ENCODE measurements around the gene CHI3L2.
A peak's percentile ranks its signal among the peaks of the same experiment; 100 is the strongest.

Gene CHI3L2

DNA sequence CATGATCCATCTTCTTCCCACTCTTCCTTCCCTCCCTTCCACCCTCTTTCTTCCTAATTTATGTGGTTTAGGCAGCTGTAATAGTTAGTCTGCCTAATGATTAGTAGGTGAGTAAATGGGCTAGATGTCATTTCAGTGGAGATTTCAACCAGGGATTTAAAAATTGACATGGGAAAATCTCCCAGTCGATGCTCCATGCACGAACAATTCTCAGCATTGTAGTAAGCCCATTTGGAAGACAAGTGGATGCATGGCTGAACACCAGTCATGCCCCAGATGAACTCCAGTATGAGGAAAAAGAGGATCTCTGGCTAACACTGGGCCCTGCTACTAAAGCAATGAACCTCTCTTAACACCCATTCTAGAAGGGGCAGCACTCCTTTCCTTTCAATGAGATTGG, 25.3 kb downstream of the CHI3L2 start:
- ATAC-seq (replicated peaks; ENCODE audit: extremely low read depth, poor library complexity, severe bottlenecking), result no peak
- Mint-ChIP-seq H3K9me3 (no peaks in the 10 kb centered on the region), H3K4me3 (no peak overlapping the region), H3K27ac (ENCODE audit: low read depth) (no peak overlapping the region), H3K27me3 (peaks cover 12% of the 10 kb centered on the region), H3K4me1 (peaks cover 11% of the 10 kb centered on the region), H3K36me3 (ENCODE audit: insufficient read depth) (peaks cover 2% of the 10 kb centered on the region)
- DNase-seq (ENCODE audit: low spot score in 2 of 2), result no peak

GRCh38 chr1:111253876-111254275, 26.4 kb downstream of the CHI3L2 start:
- Mint-ChIP-seq H3K27me3 (peaks cover 12% of the 10 kb centered on the region), H3K4me1 (peaks cover 11% of the 10 kb centered on the region), H3K36me3 (ENCODE audit: insufficient read depth) (peaks cover 2% of the 10 kb centered on the region), H3K4me3 (no peak overlapping the region), H3K27ac (ENCODE audit: low read depth) (no peak overlapping the region), H3K9me3 (no peaks in the 10 kb centered on the region)
- ATAC-seq (replicated peaks; ENCODE audit: extremely low read depth, poor library complexity, severe bottlenecking) (no peak), DNase-seq (ENCODE audit: low spot score in 2 of 2) (no peak)

DNA sequence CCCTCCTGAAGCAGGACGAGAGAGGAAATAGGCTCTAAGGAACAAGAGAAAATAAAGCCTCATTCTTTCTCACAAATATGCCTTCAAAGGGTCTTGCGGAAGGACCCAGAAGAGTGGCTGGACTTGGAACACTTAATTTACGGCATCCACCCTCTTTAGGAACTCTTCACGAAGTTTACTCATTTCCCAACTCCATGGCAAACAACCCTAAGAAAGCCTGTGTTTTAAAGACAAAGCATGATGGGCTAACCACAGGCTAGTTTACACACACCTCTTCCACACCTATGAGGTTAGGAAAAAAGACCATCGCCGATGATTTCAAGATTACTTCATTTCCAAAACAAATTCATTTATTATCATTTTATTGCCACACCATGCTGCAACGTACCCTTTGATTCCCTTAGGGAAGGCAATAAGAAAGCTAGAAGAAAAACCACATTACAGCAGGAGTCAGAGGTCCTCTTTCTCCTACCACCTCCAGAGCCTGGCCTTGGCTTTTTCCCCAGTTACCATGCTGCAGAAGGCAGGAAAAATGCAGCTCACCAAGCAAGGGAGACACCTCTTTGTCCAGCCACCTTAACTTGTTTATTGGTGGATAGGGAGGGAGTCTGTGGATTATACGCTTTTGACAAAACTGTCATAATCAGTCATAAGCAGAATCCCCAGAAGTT, 29.6 kb downstream of the CHI3L2 start:
- DNase-seq (ENCODE audit: low spot score in 2 of 2) (no peak), ATAC-seq (replicated peaks; ENCODE audit: extremely low read depth, poor library complexity, severe bottlenecking) (no peak)
- Mint-ChIP-seq H3K36me3 (ENCODE audit: insufficient read depth) (no peaks in the 10 kb centered on the region), H3K27ac (ENCODE audit: low read depth) (no peak overlapping the region), H3K27me3 (peaks cover 12% of the 10 kb centered on the region), H3K9me3 (no peaks in the 10 kb centered on the region), H3K4me3 (no peak overlapping the region), H3K4me1 (peaks cover under 1% of the 10 kb centered on the region)

DNA sequence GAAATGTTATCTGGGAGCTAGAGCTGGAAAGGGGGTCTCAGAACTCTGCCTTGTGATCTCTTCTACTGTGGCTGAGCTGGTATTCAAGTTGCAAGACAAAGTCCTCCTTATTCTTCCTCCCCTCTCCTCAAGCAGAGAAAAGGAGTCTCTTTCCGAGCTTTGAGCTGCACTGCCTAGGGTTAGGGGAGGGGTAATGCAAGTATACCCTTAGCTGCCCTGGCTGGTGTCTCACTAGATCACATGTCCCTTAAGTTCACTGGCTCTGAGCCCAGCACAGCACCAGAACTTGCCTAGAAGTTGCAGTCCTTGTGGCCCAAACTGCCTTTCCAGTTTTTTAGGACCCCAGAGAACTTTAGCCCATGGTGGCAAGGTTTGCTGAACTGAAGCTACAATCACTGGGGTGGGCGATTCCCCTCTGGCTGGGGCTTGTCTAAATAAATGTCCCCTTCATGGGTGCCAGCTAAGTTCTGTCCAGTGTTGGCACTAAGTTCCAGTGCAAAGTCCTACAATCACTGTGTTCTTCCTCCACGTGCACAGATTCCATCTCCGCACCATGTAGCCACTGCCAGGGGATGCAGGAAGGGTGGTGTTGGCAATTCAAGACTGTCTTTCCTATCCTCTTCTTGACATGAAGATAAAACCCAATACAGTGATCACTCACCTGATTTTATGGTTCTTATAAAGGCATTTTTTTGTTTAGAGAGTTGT, 40.4 kb downstream of the CHI3L2 start:
- Mint-ChIP-seq H3K36me3 (ENCODE audit: insufficient read depth) (no peaks in the 10 kb centered on the region), H3K4me1 (no peaks in the 10 kb centered on the region), H3K27me3 (peaks cover 39% of the 10 kb centered on the region), H3K27ac (ENCODE audit: low read depth) (no peak overlapping the region), H3K9me3 (no peaks in the 10 kb centered on the region), H3K4me3 (no peak overlapping the region)
- no peak for DNase-seq (ENCODE audit: low spot score in 2 of 2)
- ATAC-seq (replicated peaks; ENCODE audit: extremely low read depth, poor library complexity, severe bottlenecking), result no peak

- no peak for ATAC-seq (replicated peaks; ENCODE audit: extremely low read depth, poor library complexity, severe bottlenecking)
- peaks cover 6% of the 10 kb centered on the region for H3K4me1 Mint-ChIP-seq
- H3K36me3 Mint-ChIP-seq (ENCODE audit: insufficient read depth), result no peaks in the 10 kb centered on the region
- no peak for DNase-seq (ENCODE audit: low spot score in 2 of 2)
- no peaks in the 10 kb centered on the region for H3K9me3 Mint-ChIP-seq
- H3K27me3 Mint-ChIP-seq, result peaks cover 39% of the 10 kb centered on the region
- no peak overlapping the region for H3K27ac Mint-ChIP-seq (ENCODE audit: low read depth)
- H3K4me3 Mint-ChIP-seq, result no peak overlapping the region
These were observed 42.4 kb downstream of the CHI3L2 start for GRCh38 chr1:111269825-111270406.

- H3K36me3 Mint-ChIP-seq (ENCODE audit: insufficient read depth), result no peaks in the 10 kb centered on the region
- no peak for DNase-seq (ENCODE audit: low spot score in 2 of 2)
- no peaks in the 10 kb centered on the region for H3K9me3 Mint-ChIP-seq
- peaks cover 39% of the 10 kb centered on the region for H3K27me3 Mint-ChIP-seq
- H3K4me3 Mint-ChIP-seq, result no peak overlapping the region
- peaks cover 6% of the 10 kb centered on the region for H3K4me1 Mint-ChIP-seq
- no peak overlapping the region for H3K27ac Mint-ChIP-seq (ENCODE audit: low read depth)
- ATAC-seq (replicated peaks; ENCODE audit: extremely low read depth, poor library complexity, severe bottlenecking), result no peak
These were observed 43.4 kb downstream of the CHI3L2 start for GRCh38 chr1:111270771-111271463.

- H3K27me3 Mint-ChIP-seq, result peaks cover 39% of the 10 kb centered on the region
- no peak for ATAC-seq (replicated peaks; ENCODE audit: extremely low read depth, poor library complexity, severe bottlenecking)
- no peaks in the 10 kb centered on the region for H3K9me3 Mint-ChIP-seq
- DNase-seq (ENCODE audit: low spot score in 2 of 2), result no peak
- H3K4me1 Mint-ChIP-seq, result peaks cover 6% of the 10 kb centered on the region
- no peaks in the 10 kb centered on the region for H3K36me3 Mint-ChIP-seq (ENCODE audit: insufficient read depth)
- no peak overlapping the region for H3K4me3 Mint-ChIP-seq
- H3K27ac Mint-ChIP-seq (ENCODE audit: low read depth), result no peak overlapping the region
These were observed 43.9 kb downstream of the CHI3L2 start for GRCh38 chr1:111271464-111271801.

GRCh38 chr1:111272081-111272480, 44.6 kb downstream of the CHI3L2 start:
- DNase-seq (ENCODE audit: low spot score in 2 of 2) (no peak), ATAC-seq (replicated peaks; ENCODE audit: extremely low read depth, poor library complexity, severe bottlenecking) (no peak)
- no peaks in the 10 kb centered on the region for H3K36me3 Mint-ChIP-seq (ENCODE audit: insufficient read depth)
- peaks cover 39% of the 10 kb centered on the region for H3K27me3 Mint-ChIP-seq
- no peaks in the 10 kb centered on the region for H3K9me3 Mint-ChIP-seq
- H3K27ac Mint-ChIP-seq (ENCODE audit: low read depth), result no peak overlapping the region
- peaks cover 6% of the 10 kb centered on the region for H3K4me1 Mint-ChIP-seq
- H3K4me3 Mint-ChIP-seq, result no peak overlapping the region

- no peak for ATAC-seq (replicated peaks; ENCODE audit: extremely low read depth, poor library complexity, severe bottlenecking)
- DNase-seq (ENCODE audit: low spot score in 2 of 2), result no peak
- H3K4me3 Mint-ChIP-seq, result peak overlapping the region; percentile 40
These were observed 47.1 kb downstream of the CHI3L2 start for GRCh38 chr1:111274653-111275052.

GRCh38 chr1:111275079-111275478, 47.6 kb downstream of the CHI3L2 start:
- no peak overlapping the region for H3K27ac Mint-ChIP-seq (ENCODE audit: low read depth)
- H3K27me3 Mint-ChIP-seq, result peaks cover 28% of the 10 kb centered on the region
- H3K4me1 Mint-ChIP-seq, result peaks cover 16% of the 10 kb centered on the region
- H3K9me3 Mint-ChIP-seq, result no peaks in the 10 kb centered on the region
- H3K36me3 Mint-ChIP-seq (ENCODE audit: insufficient read depth), result no peaks in the 10 kb centered on the region
- DNase-seq (ENCODE audit: low spot score in 2 of 2), result no peak
- ATAC-seq (replicated peaks; ENCODE audit: extremely low read depth, poor library complexity, severe bottlenecking), result no peak
- peak overlapping the region; percentile 40 for H3K4me3 Mint-ChIP-seq

More at GRCh38 chr1:111274653-111275052, 47.1 kb downstream of the CHI3L2 start:
- H3K27me3 Mint-ChIP-seq, result peaks cover 30% of the 10 kb centered on the region
- H3K9me3 Mint-ChIP-seq, result no peaks in the 10 kb centered on the region
- peaks cover 16% of the 10 kb centered on the region for H3K4me1 Mint-ChIP-seq
- no peaks in the 10 kb centered on the region for H3K36me3 Mint-ChIP-seq (ENCODE audit: insufficient read depth)
- no peak overlapping the region for H3K27ac Mint-ChIP-seq (ENCODE audit: low read depth)

DNA sequence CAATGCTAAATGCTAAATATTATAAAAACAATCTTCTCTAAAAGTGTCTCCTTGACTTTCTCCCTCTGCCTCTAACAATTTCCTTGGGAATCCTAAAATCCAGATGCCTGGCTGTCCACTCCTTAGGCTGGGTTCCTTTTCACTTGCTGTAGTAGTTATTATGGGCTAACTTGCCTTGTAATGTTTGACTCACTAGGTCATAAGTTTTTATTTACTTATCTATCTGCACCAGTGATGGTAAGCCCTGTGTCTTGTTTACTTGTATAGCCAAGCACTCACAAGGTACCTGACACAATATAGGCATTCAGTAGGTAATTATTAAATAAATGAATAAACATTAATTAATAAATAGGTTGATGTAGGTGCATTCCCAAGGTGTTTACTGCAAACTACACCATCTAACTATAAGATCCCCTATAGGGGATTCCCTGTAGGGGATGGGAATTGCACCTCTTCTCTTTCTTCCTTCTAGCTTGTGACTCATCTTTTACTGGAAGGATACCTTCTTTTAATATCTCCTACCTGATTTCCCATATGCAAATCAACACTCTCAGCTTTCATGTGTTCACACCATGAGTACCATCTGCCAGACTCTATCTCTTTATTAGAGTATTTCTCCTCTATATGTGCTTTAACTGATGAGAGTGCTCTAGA, 48.4 kb downstream of the CHI3L2 start:
- Mint-ChIP-seq H3K4me3 (no peak overlapping the region), H3K4me1 (peaks cover 16% of the 10 kb centered on the region), H3K9me3 (no peaks in the 10 kb centered on the region), H3K27ac (ENCODE audit: low read depth) (no peak overlapping the region), H3K27me3 (peaks cover 20% of the 10 kb centered on the region), H3K36me3 (ENCODE audit: insufficient read depth) (no peaks in the 10 kb centered on the region)
- DNase-seq (ENCODE audit: low spot score in 2 of 2) (no peak), ATAC-seq (replicated peaks; ENCODE audit: extremely low read depth, poor library complexity, severe bottlenecking) (no peak)

GRCh38 chr1:111279144-111279543, 51.6 kb downstream of the CHI3L2 start:
- ATAC-seq (replicated peaks; ENCODE audit: extremely low read depth, poor library complexity, severe bottlenecking) (no peak), DNase-seq (ENCODE audit: low spot score in 2 of 2) (no peak)
- Mint-ChIP-seq H3K4me3 (no peak overlapping the region), H3K27ac (ENCODE audit: low read depth) (no peak overlapping the region), H3K9me3 (no peaks in the 10 kb centered on the region), H3K36me3 (ENCODE audit: insufficient read depth) (no peaks in the 10 kb centered on the region), H3K27me3 (no peaks in the 10 kb centered on the region), H3K4me1 (peaks cover 16% of the 10 kb centered on the region)

Measured in central memory CD8-positive, alpha-beta T cell (primary cell).